Hematopoietic multipotent progenitor cell (in vitro differentiated cells): ENCODE data around the gene FAHD2B. TPM values are rescaled to one million over a fixed set of nuclear protein-coding genes. Genes with fewer than 3 reads are reported as not detected.
"Not testable (repeated sequence)": the region's sequence is repeated elsewhere in the genome, so short reads cannot be mapped to it uniquely, and the experiment has no call there.

Experiments used
- DNase-seq, 3 donors: peaks; one replicate each; pipeline ENCODE4 v3.0.0-alpha.2; 2011 to 2015; ENCODE audit warnings: low read depth in 2 of 3, low spot score in 2 of 3
- total RNA-seq: library from RNA; depleted of rRNA; stranded (reverse); fragments of >200 nt; gene quantifications from one replicate; pipeline ENCODE4 v1.2.3, GENCODE V29; 2012

Gene FAHD2B
- total RNA-seq = 28.3 TPM

- peak; percentile 56 to 83 (median 78) for DNase-seq
Observed at GRCh38 chr2:97094772-97095611, at the start of gene FAHD2B. Gene FAHD2B (minus strand): TSS chr2:97094882. CDS start chr2:97091706, 3,176 bp downstream.

- not testable (repeated sequence) for DNase-seq
Observed at GRCh38 chr2:97144016-97144415, 49.3 kb upstream of the FAHD2B start.

GRCh38 chr2:97129090-97129489, 34.4 kb upstream of the FAHD2B start:
- not testable (repeated sequence) for DNase-seq

- DNase-seq = not testable (repeated sequence)
Observed at GRCh38 chr2:97113882-97114255, 19.2 kb upstream of the FAHD2B start.

- DNase-seq = peak; percentile 71 to 88 (median 83)
Observed at GRCh38 chr2:97113050-97113881, 18.6 kb upstream of the FAHD2B start, which contains the start of gene ANKRD36. Gene ANKRD36 (plus strand): TSS chr2:97113153. CDS start chr2:97113740, 587 bp downstream.

GRCh38 chr2:97112320-97113049, 17.8 kb upstream of the FAHD2B start:
- DNase-seq = peak; percentile 38 to 50 (median 38)

GRCh38 chr2:97111246-97111645, 16.6 kb upstream of the FAHD2B start:
- not testable (repeated sequence) for DNase-seq

- not testable (repeated sequence) for DNase-seq
Observed at GRCh38 chr2:97106878-97107277, 12.2 kb upstream of the FAHD2B start.

GRCh38 chr2:97098786-97099372, 4.2 kb upstream of the FAHD2B start:
- not testable (repeated sequence) for DNase-seq

- no peak for DNase-seq
Observed at GRCh38 chr2:97095661-97096060, 979 bp upstream of the FAHD2B start.

- DNase-seq = not testable (repeated sequence)
Observed at GRCh38 chr2:97093983-97094771, 505 bp downstream of the FAHD2B start.

GRCh38 chr2:97092946-97093345, 1.7 kb downstream of the FAHD2B start:
- DNase-seq = not testable (repeated sequence)

GRCh38 chr2:97088706-97089105, 6.0 kb downstream of the FAHD2B start:
- DNase-seq = not testable (repeated sequence)

- not testable (repeated sequence) for DNase-seq
Observed at GRCh38 chr2:97085093-97085492, 9.6 kb downstream of the FAHD2B start.

GRCh38 chr2:97083516-97083915, 11.2 kb downstream of the FAHD2B start:
- DNase-seq = not testable (repeated sequence)

GRCh38 chr2:97082206-97082605, 12.5 kb downstream of the FAHD2B start:
- DNase-seq = not testable (repeated sequence)

GRCh38 chr2:97080855-97081254, 13.8 kb downstream of the FAHD2B start:
- not testable (repeated sequence) for DNase-seq

- DNase-seq = not testable (repeated sequence)
Observed at GRCh38 chr2:97077213-97077612, 17.5 kb downstream of the FAHD2B start.

- not testable (repeated sequence) for DNase-seq
Observed at GRCh38 chr2:97070915-97071314, 23.8 kb downstream of the FAHD2B start.
